Common myeloid progenitor, CD34-positive (primary cell): ENCODE data around the gene PCNT.

Source experiments
- CTCF ChIA-PET: fragments of 350-600 bp; sonication (Branson Sonifier 250); formaldehyde crosslinking; loops from one replicate; lab custom pipeline; 2021; ENCODE audit warnings: antibody characterized with exemption; lab: Charles Lee
- POLR2A ChIA-PET: fragments of 350-600 bp; sonication (Branson Sonifier 250); formaldehyde crosslinking; loops from one replicate; lab custom pipeline; 2021; ENCODE audit warnings: antibody characterized with exemption; lab: Charles Lee
- DNase-seq, 3 donors: peaks; one replicate each; pipeline versions ENCODE4 v3.0.0 to v3.0.0-alpha.2; 2013
- H3K27ac ChIP-seq, 2 experiments: 1 replicate in 1 of 2; 2 replicates in 1 of 2; pipeline ENCODE4 v1.7.0; 2013; ENCODE audit warnings: inconsistent platforms in 2 of 2, low read length in 2 of 2, mild to moderate bottlenecking in 2 of 2, low read depth in 1 of 2, moderate library complexity in 1 of 2; ENCODE audit not compliant: severe bottlenecking in 2 of 2, insufficient read depth in 1 of 2, poor library complexity in 1 of 2
- H3K27me3 ChIP-seq, 5 experiments: replicated peaks in 2 of 5; 1 replicate in 3 of 5; 2 replicates in 2 of 5; pipeline versions ENCODE4 v1.6.1 to v1.7.0; 2013; ENCODE audit warnings: low read length in 4 of 5, mild to moderate bottlenecking in 2 of 5, moderate library complexity in 2 of 5, inconsistent platforms in 1 of 5; ENCODE audit not compliant: insufficient read depth in 5 of 5, control insufficient read depth in 4 of 5
- H3K36me3 ChIP-seq, 4 experiments: 1 replicate in 2 of 4; 2 replicates in 2 of 4; pipeline versions ENCODE4 v1.6.1 to v1.7.0; 2013; ENCODE audit warnings: low read length in 3 of 4, control low read depth in 1 of 4, mild to moderate bottlenecking in 1 of 4; ENCODE audit not compliant: control insufficient read depth in 4 of 4, insufficient read depth in 4 of 4
- H3K4me1 ChIP-seq, 4 experiments: 1 replicate in 3 of 4; 2 replicates in 1 of 4; pipeline versions ENCODE4 v1.6.1 to v1.7.1; 2013; ENCODE audit warnings: low read length in 3 of 4, mild to moderate bottlenecking in 3 of 4, control low read depth in 1 of 4, inconsistent platforms in 1 of 4, moderate library complexity in 1 of 4; ENCODE audit not compliant: control insufficient read depth in 4 of 4, insufficient read depth in 4 of 4; ENCODE audit errors: control extremely low read depth in 1 of 4
- H3K4me3 ChIP-seq, 7 experiments: 1 replicate in 4 of 7; 2 replicates in 3 of 7; pipeline versions ENCODE4 v1.5.1 to v1.7.0; 2013; ENCODE audit warnings: mild to moderate bottlenecking in 7 of 7, low read length in 6 of 7, moderate library complexity in 6 of 7, inconsistent platforms in 2 of 7, low read depth in 2 of 7, control low read depth in 1 of 7; ENCODE audit not compliant: insufficient read depth in 4 of 7, control insufficient read depth in 1 of 7; ENCODE audit errors: extremely low read depth in 1 of 7
- H3K9me3 ChIP-seq, 5 experiments: 1 replicate in 4 of 5; 2 replicates in 1 of 5; pipeline versions ENCODE4 v1.6.1 to v1.7.1; 2013; ENCODE audit warnings: low read length in 4 of 5, mild to moderate bottlenecking in 2 of 5, inconsistent platforms in 1 of 5, low read depth in 1 of 5, moderate library complexity in 1 of 5; ENCODE audit not compliant: control insufficient read depth in 4 of 5, insufficient read depth in 2 of 5; ENCODE audit errors: control extremely low read depth in 1 of 5
- WGBS: methylation state at CpG from one replicate; pipeline ENCODE4 v1.1.5; 2013; ENCODE audit not compliant: insufficient coverage; 5-methylcytosine and 5-hydroxymethylcytosine counted together

The PCNT gene

DNA sequence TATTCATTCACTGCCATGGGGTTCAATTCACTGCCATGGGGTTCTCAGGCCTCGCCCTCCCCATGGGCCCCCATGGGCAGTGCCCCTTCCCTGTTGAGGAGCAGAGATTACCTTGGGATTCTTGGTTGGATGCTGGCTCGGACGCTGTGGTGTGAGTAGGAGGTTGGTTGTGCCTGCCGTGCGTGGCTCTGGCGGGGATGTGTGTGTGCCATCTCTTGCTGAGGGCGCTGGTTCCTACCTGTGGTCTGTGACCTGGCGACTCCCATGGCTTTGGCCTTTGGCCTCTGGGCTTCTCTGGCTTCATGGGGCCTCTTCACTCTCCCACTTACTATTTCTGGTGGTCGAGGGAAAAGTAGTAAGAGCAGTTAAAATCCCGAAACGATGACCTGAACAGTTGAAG lies 42.1 kb downstream of the PCNT start:
- 89% methylated on average over 11 of the region's 11 CpGs for WGBS

DNA sequence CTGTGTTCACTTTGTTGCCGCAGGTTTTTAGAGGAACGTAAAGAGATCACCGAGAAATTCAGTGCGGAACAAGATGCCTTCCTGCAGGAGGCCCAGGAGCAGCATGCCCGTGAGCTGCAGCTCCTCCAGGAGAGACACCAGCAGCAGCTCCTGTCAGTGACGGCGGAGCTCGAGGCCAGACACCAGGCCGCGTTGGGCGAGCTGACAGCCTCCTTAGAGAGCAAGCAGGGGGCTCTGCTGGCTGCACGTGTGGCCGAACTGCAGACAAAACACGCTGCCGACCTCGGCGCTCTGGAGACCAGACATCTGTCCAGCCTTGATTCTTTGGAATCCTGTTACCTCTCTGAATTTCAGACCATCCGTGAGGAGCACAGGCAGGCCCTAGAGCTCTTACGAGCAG lies 42.6 kb downstream of the PCNT start:
- Histone ChIP-seq H3K36me3 (peaks cover 2 to 60% (median 42%) of the 10 kb centered on the region in 4 experiments), H3K27me3 (no peaks in the 10 kb centered on the region), H3K4me1 (peaks cover 8 to 31% (median 28%) of the 10 kb centered on the region in 4 experiments), H3K9me3 (no peaks in the 10 kb centered on the region), H3K27ac (no peak overlapping the region), H3K4me3 (no peak overlapping the region)
- POLR2A ChIA-PET: no interaction called here
- 92% methylated on average over 19 of the region's 19 CpGs for WGBS
- CTCF ChIA-PET: interaction anchor here (0.7 kb wide), 1 partner anchor 123 kb away, joined by 3 read pairs; no protein-coding TSS in a partner anchor
- no peak for DNase-seq

More for the DNA sequence above, 42.1 kb downstream of the PCNT start:
- Histone ChIP-seq H3K27ac (no peak overlapping the region), H3K4me1 (peaks cover 8 to 31% (median 28%) of the 10 kb centered on the region in 4 experiments), H3K4me3 (no peak overlapping the region), H3K9me3 (no peaks in the 10 kb centered on the region), H3K27me3 (no peaks in the 10 kb centered on the region), H3K36me3 (peaks cover 2 to 62% (median 41%) of the 10 kb centered on the region in 4 experiments)
- DNase-seq: no peak
- ChIA-PET CTCF (no interaction called here), POLR2A (no interaction called here)

- no peaks in the 10 kb centered on the region for H3K9me3 ChIP-seq
- CTCF ChIA-PET: interaction anchor here (0.7 kb wide), 1 partner anchor 123 kb away, joined by 3 read pairs; no protein-coding TSS in a partner anchor
- H3K4me1 ChIP-seq: peaks cover 8 to 31% (median 28%) of the 10 kb centered on the region in 4 experiments
- 97% methylated on average over 18 of the region's 20 CpGs for WGBS
- POLR2A ChIA-PET: no interaction called here
- H3K27me3 ChIP-seq: no peaks in the 10 kb centered on the region
- H3K27ac ChIP-seq: no peak overlapping the region
- no peak overlapping the region for H3K4me3 ChIP-seq
- no peak for DNase-seq
- H3K36me3 ChIP-seq: peaks cover 5 to 60% (median 42%) of the 10 kb centered on the region in 4 experiments
These were observed 43.0 kb downstream of the PCNT start for GRCh38 chr21:46366966-46367365.

GRCh38 chr21:46368533-46369285 lies 44.8 kb downstream of the PCNT start:
- Histone ChIP-seq H3K36me3 (peaks cover 8 to 55% (median 34%) of the 10 kb centered on the region in 4 experiments), H3K27me3 (no peaks in the 10 kb centered on the region), H3K27ac (peak overlapping the region in 1 of 2 experiments; percentile 72), H3K4me1 (peaks cover 8 to 31% (median 28%) of the 10 kb centered on the region in 4 experiments), H3K4me3 (peak overlapping the region in 4 of 7 experiments; percentile 13 to 61 (median 36)), H3K9me3 (no peaks in the 10 kb centered on the region)
- POLR2A ChIA-PET: no interaction called here
- WGBS: 35% methylated on average over 10 of the region's 11 CpGs
- CTCF ChIA-PET: interaction anchor here (0.7 to 2.2 kb wide), 6 partner anchors 11 to 94 kb away, joined by 3 to 5 read pairs (median 3); a partner anchor contains a TSS
- peak; percentile 11 to 69 (median 66) for DNase-seq

- CTCF ChIA-PET: interaction anchor here (0.6 to 2.2 kb wide), 7 partner anchors 10 to 145 kb away, joined by 3 to 5 read pairs (median 3); a partner anchor contains a TSS
- peak; percentile 66 to 97 (median 94) for DNase-seq
These were observed 45.7 kb downstream of the PCNT start for GRCh38 chr21:46369520-46370235.

DNA sequence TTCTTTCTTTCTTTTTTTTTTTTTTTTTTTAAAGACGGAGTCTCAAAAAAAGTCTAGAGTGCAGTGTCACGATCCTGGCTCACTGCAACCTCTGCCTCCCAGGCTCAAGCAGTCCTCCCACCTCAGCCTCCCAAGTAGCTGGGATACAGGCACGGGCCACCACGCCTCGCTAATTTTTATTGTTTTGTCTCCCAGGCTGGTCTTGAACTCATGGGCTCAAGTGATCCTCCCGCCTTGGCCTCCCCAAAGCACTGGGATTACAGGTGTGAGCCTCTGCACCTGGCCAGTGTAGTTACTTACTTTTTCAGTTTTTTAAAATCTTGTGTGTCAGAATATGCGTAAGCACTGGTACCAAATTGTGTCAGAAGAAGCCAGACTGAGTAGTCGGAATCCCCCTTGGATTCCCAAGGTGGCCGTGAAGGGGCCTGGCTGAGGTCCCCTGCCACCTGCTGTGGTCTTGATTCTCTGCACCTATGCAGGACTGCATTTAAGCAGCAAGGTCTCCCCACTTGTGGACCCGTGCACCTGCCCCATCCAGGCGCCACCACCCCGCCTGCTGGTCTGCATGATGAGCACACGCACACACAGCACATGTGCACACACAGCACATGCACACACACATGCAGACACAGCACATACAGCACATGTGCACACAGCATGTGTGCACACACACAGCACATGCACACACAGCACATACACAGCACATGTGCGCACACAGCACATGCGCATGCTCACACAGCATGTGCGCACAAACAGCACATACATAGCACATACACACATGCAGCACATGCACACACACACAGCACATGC lies 47.5 kb downstream of the PCNT start:
- Histone ChIP-seq H3K9me3 (no peaks in the 10 kb centered on the region), H3K36me3 (peaks cover 8 to 50% (median 31%) of the 10 kb centered on the region in 4 experiments), H3K4me3 (no peak overlapping the region), H3K4me1 (peaks cover 8 to 31% (median 28%) of the 10 kb centered on the region in 4 experiments), H3K27ac (no peak overlapping the region), H3K27me3 (no peaks in the 10 kb centered on the region)
- DNase-seq: no peak
- CTCF ChIA-PET: interaction anchor here (0.7 kb wide), 1 partner anchor 195 kb away, joined by 3 read pairs; no protein-coding TSS in a partner anchor
- WGBS: 93% methylated on average over 14 of the region's 16 CpGs
- POLR2A ChIA-PET: no interaction called here

More at GRCh38 chr21:46369520-46370235, 45.7 kb downstream of the PCNT start:
- POLR2A ChIA-PET: no interaction called here
- H3K36me3 ChIP-seq: peaks cover 8 to 48% (median 33%) of the 10 kb centered on the region in 4 experiments
- WGBS: 10% methylated on average over 14 of the region's 20 CpGs
- H3K4me3 ChIP-seq: peak overlapping the region in 4 of 7 experiments; percentile 13 to 61 (median 44)
- no peaks in the 10 kb centered on the region for H3K9me3 ChIP-seq
- no peaks in the 10 kb centered on the region for H3K27me3 ChIP-seq
- peaks cover 8 to 31% (median 28%) of the 10 kb centered on the region in 4 experiments for H3K4me1 ChIP-seq
- H3K27ac ChIP-seq: peak overlapping the region in 1 of 2 experiments; percentile 72
